GM19023 (cell line): Measurements from ENCODE around the gene CHST15.

Experiments used
- ATAC-seq: cut with Tn5 transposase; IDR thresholded peaks from one replicate; pipeline ENCODE4 v1.9.1; 2021; ENCODE audit warnings: mild to moderate bottlenecking, moderate library complexity; ENCODE audit not compliant: unreplicated experiment

The CHST15 gene

DNA sequence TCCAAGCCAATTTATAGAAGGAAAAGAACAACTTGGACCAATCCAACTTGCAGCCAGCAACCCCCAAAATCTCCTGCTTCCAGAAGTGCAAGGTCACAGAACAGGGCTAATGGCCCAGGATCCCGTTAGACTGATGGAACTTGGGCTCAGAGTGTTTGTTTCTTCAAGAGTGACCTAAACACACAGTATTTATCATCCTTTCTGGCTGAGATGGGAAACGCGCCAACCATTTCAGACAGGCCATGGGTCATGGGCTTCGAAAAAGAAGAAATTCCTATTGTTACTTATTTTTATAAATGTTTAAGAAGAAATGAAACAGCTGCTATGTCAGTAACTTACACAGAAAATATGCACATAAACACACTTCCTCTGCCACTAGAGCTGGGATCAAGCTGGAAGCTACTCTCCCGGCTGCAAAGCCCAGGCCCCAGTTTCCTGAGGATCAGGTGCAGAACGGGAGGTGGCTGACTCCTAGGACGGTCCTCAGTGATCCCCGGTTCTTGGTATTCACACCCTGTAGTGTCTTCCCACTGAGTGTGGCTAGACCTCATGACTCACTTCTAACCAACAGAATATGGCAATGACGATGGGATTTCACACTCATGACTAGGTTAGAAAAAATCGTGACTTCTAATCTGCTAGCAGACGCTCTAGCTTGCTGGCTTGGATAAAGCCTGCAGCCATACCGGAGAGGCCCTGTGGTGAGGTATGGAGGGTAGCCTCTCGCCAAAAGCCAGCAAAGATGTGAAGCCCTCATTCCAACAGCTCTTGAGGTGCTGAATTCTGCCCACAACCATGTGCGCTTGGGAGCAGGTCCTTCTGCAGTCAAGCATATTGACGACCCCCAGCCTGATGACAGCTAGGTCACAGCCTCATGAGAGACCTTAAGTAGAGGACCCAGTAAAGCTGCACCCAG lies 60.2 kb downstream of the CHST15 start:
- no peak for ATAC-seq

DNA sequence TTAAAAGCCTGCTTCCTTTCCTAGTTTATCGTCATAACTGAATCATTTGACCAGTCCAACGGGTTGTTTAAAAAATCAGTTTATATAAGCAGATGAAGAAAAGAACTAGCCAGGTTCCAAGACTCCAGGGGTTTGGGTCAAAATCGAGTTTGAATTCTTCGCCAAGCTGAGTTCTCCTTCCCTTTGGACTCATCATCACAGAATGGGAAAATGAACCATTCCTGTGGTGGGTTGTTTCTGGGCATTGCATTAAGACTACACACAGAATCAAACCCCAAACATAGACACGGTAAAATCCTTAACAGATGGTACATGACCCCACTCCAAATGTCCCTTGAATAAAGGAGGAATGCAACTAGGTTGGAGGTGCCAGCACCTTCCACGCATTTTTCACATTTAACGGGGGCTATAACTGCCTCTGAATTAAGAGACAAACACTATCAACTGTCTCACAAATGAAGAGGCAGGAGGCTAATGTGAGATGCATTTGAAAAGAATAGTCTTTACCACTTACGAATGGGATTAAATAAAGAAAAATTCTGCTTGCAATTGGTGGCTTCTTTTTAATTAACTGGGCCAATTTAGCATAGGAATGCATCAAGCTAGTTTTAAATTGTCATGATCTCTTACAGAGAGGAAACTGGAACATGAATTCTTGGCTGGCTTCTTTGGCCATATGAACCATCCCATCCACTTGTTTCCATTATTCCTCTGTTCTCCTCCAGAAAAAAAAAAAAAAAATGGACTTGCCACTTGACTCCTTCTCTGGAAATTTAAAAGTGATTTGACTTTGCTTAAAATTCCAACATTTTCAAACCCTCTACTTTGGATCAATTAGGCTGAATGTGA lies 61.1 kb downstream of the CHST15 start:
- ATAC-seq, result no peak

DNA sequence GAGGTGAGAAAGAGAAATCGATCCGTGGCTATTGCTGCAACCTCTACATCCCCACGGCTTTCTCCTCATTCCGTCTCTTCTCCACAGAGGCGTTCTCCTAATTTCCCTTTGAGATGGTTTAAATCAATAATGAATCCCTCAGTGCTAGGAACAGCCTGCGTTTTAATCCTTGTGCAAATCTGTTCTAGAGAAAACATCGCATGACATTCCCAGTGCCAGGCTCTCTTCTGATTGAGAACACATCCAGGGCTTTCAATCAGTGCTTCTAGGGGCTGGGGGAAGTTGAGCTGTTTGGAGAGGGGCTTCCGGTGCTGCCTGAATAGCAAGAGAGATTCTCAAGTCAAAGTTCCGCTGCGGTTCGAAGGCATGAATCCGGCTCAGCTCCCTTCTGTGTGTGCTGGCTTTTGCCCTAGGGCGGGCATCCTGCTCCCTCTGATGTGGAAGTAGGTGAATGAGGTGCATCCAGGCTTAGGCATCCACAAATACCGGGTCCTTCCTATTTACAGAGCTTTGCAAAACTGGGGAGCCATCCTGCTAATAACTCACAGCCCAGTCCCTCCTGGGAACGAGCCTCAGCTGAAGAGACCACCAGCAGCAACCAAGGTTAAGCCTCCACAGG lies 62.8 kb downstream of the CHST15 start:
- no peak for ATAC-seq

DNA sequence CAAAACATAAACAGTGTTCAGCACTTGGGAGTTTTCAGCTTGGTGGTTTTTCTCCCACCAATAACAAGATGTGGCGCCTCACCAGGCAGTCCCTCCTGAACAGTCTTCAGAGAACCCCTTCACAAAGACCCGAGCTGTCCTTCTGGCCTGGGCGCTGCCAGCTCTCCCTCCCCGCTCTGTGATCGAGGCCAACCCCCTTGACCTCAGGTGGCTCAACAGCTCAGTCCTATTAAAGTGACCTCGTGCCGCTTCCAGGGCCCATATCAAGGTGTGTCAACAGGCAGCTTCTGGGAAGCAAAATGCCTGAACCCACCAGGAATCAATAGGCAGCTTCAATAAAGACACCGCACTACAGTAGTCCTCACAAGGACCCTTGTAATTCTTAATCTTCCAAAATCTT lies 63.3 kb downstream of the CHST15 start:
- ATAC-seq, result no peak

DNA sequence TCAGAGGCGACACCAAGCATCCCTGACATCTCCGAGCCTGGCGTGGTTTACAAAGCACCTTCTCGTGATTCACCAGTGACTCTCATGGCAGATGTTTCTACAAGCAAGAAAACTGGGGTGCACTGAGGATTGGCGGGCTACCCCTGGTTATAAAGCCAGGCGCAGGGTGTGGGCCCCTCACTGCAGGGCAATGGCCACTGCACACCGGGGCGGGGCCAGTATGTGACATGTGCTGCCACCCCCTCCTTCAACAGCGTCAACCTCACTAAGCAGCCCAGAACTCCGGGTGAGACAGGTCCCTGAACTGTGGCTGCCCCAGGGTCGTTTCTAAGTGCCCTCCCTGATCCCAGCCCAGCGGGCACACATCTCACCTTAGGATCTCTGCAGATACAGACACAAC lies 63.8 kb downstream of the CHST15 start:
- ATAC-seq, result no peak

DNA sequence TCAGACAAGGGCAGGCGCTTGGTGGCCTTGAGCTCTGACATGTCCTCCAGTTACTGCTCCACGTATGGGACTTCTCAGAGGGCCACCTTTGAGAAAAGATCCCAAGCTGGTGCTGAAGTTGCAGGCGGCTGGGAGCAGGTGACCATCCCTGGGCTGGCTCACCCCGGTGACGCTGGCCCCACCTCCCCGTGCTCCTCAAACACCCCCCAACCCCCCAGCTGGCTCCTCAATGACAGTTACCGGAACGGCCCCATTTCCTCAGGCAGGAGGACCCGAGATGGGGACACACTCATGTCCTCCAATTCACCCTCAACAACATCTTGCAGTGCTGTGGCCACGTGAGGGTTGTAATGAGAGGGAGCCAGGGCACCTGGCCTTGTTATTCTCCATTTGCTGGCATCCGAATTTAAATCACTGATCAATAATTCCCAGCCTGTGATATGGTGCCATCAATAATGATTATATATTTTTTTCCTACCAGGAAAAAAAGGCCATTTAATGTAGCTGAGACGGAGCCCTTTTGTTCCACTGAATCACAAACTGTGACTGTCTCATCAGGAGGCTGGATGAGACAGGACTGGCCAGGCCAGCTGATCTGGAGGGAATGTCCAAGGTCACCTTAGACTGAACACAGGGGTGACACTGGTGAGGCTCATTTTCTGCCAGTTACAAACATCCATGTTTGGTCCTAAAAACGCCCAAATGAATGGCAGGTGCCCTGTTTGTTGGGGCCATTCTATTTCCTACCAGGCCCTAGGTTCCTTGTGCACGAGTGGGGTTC lies 64.5 kb downstream of the CHST15 start:
- ATAC-seq, result no peak

DNA sequence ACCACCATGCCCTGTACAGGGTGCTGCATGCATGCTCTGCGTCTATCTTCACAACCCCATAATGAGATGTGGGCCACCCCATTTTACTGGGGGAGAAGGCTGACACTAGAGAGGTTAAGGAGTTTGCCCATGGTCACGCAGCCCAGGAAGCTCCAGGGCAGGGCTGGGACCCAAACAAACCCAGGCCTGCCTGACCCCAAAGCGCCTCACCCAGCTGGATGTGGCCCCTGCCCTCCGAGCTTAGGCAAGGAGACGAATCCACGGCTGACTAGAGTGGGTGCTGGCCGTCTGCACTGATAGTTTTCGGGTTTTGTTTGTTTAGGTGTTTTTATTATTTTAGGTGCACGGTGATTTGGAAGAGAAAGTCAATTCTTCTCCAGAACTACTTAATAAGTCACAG lies 65.7 kb downstream of the CHST15 start:
- no peak for ATAC-seq

DNA sequence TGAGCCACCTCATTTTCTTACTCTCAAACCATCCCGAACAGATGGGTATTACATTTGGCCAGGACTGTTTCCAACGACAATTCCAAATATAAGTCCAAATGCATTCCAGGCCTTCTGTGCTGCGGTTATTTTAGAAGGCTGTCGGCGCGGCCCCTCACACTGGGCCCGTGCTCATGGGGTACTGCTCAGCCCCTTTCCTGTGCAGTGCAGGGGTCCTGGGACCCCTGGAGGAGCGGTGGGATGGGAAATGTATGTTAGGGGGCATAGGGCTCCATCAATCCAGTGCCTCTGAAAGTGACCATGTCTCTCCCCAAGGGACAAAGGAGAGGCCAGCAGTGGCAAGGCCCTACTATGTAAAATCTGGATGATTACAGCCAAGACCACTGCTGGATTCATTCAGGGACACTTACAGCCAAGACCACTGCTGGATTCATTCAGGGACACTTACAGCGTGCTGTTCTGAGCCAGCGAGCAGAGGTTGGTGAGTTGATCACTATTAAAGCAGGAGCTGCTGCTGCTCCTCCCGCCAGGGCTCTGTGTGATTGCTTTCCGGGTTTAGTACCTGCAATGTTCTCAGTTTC lies 66.3 kb downstream of the CHST15 start:
- ATAC-seq, result no peak

DNA sequence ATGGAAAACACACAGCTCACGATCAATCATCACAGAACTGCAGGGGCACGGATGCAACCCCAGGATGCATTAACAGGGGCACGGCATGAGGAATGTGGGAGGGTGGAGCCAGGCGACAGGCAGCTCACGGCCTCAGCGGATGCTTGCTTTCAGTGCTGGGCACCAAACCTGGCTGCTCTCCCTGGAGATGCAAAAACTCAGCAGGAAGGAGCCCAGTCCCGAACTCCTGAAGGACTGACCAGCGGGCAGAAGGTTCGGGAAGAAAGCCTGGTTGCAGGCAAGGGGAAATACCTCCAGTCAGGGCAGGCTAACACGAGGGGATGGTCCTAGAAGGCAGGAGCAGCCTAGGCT lies 66.8 kb downstream of the CHST15 start:
- no peak for ATAC-seq

DNA sequence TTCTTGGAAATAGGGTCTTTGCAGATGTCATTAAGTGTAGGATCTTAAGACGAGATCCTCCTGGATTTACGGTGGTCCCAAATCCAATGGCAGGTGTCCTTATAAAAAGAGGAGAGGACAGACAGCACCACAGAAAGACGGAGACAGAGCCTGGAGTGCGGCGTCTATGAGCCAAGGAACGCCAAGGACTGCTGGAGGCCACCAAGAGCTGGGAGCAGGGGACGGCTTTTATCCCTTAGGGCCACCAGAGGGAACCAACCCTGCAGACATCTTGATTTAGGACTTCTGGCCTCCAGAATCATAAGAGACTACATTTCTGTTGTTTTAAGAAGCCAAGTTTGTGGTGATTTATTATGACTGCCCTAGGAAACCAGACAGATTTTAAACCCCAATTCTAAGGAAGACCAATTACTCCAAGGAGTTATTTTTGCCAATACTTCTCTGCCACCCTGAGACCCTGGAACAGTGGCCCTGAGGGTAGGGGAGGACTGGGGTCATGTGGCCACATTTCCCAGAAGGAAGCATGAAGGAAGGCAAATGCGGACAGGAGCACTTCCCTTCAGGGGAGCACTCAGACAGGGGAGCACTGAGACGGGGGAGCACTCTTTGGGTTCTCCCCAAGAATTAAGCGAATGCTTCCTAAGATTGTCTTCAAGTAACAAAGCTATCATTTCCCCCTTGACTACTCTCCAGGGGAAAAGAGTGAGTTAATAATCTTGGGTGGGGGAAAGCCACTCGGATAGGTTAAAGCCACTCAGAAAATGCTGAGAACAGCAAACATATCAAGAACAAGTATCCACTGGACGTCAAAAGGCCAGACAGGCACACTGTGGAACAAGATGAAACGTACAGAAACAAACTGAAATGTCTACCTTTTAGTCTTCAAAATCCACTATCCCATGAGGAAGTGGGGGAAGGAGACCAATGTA lies 67.5 kb downstream of the CHST15 start:
- ATAC-seq, result no peak

DNA sequence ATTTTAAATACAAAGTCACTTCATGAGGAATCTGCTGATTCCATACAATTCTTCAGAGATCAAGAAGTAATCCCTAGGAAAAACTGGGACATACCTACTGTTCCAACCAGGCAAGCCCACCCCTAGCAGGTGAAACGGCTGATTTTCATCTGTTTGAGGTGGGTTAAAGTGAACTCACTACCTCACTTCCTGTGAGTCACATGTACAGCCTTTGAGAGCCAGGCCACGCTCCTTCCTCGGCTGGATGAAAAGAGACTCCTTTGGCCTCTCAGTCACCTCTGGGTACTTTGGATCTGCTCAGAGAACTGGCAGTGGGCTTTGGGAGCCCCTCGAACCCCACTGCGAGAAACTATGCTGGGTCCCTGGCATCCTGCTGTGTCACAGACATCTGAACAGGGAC lies 68.2 kb downstream of the CHST15 start:
- ATAC-seq, result no peak

DNA sequence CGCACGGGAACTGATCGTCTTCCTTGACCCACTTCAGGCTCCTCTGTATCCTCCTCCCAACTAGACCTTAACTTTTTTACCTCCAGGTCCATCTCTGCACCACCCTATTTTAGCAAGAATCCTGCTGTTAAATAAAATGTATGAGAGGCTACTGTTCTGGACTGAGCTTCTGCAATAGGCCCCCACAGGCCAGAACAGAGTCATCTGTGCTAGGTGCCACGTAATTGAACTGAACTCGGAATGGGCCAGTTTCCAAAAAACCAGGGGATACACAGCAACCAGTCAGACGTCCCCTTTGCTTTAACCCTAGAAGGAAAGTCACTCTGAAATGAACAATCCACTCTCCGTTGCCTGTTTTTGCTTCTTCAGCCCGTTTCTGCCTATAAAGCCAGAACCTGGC lies 71.3 kb downstream of the CHST15 start:
- no peak for ATAC-seq

DNA sequence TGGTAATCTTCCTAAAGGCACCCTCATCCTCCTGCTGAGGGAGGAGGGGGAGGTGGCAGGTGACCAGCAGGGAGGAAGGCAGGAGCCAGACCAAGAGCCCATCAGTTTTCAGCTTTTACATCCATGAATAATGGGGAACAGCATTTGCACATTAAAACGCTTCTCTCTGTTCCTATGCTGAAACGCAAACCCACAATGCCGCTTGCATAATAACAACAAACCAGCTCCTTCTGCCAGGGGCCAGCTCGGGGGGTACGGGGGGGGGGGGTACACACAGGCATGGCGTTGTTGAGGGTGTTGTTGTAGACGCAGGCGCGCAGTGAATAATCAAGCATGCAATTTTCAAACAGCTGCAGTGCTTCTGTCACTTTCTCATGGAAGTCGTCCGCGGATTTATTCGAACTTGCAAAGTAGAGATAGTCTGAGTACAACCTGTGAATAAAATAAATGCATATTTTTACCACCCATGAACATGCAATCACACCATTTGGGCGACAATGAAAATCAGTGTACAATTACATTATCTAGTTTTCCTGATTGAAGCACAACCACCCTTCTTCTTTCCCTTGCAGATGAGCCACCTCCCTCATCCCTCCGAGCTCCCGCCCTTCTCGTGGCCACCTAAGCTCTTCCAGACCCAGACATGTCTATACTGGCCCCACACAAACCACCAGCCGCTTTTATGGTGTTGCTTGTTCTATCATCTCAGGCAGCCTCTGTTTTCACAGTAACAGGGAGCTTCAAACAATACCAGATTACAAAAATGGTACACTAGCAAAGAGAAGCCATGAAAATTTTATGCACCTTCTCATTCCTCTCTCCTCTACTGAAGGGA lies 72.2 kb downstream of the CHST15 start:
- no peak for ATAC-seq

DNA sequence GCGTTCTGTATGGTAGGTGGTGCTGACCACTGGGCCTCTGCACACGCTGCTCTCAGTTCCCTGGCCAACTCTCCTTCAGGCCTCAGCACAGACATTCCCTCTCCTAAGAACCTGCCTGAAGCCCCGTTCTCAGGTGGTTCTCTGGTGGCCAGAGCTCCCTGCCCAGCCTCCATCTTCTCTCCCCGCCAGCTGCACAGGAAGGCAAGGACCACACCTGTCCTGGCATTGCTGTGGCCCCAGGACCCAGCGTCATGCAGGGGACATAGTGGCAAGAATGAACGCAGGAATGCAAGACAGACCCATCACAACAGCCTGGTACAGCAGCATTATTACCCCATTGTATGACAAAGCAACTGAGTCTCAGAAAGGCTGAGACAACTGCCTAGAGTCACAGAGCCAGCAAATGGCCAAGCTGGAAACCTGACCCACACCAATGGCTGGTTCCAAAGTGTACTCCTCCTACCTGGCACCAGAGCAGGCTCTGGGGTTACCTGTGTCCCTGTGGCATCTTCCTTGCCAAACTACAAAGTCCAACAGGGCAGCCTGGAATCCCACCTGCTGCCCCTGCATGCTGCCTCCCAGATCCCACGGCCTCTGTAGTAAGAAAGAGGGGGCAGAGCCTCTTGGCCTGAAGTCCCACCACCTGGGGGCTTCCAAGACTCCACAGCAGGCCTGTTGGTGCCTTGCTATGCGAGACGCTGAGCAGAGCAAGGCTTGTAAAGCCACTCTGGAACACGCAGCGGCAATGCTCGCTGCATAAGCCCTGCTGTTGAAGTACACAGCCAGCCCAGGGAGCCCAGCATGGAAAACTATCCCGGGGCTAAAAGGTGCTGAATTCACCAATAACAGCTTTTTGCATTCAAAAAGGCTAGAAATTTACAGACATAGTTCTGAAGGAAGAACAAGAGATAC lies 73.3 kb downstream of the CHST15 start:
- ATAC-seq, result no peak

DNA sequence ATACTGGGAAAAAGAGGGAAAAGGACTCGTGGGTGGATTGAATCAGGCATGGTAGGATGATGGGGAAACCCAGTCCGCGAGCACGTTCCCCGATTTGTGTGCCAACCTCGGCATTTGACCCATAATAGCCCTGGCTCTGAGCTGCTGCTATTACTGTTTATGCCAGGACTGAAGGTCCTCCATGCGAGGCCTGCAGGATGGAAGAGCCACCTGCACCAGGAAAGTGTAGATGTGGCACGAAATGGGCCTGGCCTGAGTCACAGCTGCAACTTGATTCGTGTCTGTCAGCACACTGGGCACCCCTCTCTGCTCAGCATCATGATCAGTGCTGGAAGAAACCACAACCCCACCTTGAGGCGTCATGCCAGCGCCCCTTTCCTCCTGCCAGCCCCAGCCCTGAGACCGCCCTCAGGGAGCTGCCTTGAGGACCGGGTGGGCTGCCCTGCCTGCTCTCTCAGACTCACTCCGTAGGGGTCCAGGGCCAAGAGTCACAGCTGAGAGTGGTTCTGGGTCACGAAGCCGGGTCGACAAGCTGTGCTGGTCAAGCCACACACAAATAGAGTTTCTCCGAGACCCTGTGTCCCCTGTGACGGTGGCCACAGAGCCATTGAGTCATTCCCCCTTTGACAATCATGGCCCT lies 74.4 kb downstream of the CHST15 start:
- no peak for ATAC-seq

DNA sequence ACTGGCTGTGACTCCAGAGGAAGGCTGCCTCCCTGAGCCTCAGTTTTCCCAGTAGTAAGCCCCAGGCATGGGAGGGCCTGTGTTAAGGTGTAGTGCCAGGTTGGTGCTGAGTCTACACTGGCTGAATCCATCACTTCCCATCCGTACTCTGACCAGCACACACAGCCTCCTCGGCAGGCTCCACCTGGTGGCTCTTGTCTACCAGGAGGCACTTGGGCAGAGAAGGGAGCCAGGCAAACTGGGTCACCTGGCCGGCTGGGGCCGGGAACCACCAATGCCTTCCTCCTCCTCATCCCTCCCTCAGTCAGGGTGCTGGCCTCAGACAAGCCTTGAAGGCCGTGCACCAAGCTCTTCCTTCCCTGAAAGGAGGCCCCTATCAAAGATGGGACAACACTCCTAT lies 75.7 kb downstream of the CHST15 start:
- no peak for ATAC-seq

DNA sequence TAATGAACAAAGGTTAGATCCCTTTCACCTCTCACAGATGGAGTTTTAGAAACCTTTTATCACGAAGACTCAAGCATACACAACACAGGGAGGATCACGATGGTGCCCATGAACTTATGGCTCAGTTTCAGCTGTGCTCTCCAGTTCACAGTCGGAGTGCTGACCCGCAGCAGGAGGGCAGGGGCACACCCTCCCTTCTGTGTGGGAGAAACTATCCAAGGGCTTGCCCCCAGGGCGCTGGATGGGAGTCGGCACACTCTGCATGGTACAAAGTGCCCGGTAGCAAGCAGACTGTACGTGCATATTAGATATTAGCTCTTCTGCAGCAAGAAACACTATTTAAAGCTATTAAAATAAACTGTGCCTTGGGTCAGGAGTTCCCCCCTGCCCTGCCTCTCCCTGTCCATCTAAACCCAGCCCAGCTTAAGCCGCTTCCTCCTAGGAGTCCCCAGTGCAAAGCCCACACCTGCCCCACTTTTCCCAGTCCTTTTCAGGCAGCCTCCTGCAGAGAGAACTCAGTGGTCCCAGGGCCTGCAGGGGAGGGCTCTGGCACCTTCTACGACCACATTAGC lies 76.5 kb downstream of the CHST15 start:
- no peak for ATAC-seq
